GM18909 (cell line): ENCODE measurements around the gene GTF2B.
"Not testable (repeated sequence)": the region's sequence is repeated elsewhere in the genome, so short reads cannot be mapped to it uniquely, and the experiment has no call there.

Source experiments
- ATAC-seq: cut with Tn5 transposase; IDR thresholded peaks from one replicate; pipeline ENCODE4 v1.9.1; 2021; ENCODE audit warnings: mild to moderate bottlenecking; ENCODE audit not compliant: unreplicated experiment, poor library complexity

The GTF2B gene

DNA sequence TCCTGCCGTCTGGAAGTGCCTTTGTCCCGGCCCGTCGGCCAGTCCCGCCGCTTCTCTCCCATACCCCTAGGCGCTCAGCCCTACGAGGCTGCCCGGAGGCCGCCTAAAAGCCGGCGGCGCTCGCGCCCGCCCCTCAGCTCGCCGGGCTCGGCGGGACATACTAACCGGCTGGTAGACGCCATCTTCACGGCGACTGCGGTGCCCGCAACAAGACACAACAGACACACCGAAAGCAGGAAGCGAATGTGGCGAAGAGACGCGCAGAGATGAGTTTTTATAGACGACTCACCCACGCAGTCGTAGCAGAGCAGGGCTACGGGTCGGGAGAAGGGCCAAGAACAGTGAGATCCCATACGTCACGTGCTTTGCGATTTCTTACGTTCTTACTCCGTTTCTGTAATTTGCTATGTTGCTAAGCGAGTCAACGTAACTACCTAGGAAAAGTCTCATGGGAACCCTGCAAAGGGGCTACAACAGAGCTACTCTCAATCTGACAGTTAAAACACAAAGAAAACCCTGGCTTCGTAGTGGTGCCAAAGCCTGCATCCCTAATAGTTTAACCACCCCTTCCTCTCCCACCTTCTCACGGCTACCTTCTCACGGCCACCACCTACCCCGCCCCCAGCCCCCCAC lies at the start of gene GTF2B:
Gene GTF2B, minus strand, starts transcription at position 250 of the 633 bp plus-strand sequence. Its CDS starts 68 bp downstream, at position 182.
- ATAC-seq = peak; percentile 93

GRCh38 chr1:88938528-88938927 lies 47.2 kb upstream of the GTF2B start:
- ATAC-seq = not testable (repeated sequence)

- no peak for ATAC-seq
Observed at GRCh38 chr1:88936760-88937342, 45.5 kb upstream of the GTF2B start.

- no peak for ATAC-seq
Observed at GRCh38 chr1:88936223-88936523, 44.8 kb upstream of the GTF2B start.

GRCh38 chr1:88935522-88936222 lies 44.3 kb upstream of the GTF2B start:
- ATAC-seq = no peak

DNA sequence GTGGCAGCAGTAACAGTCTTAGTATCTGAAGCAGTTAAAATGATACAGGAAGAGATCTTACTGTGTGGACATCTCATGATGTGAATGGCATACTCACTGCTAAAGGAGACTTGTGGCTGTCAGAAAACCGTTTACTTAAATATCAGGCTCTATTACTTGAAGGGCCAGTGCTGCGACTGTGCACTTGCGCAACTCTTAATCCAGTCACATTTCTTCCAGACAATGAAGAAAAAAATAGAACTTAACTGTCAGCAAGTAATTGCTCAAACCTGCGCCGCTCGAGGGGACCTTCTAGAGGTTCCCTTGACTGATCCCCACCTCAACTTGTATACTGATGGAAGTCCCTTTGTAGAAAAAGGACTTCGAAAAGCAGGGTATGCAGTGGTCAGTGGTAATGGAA lies 38.8 kb upstream of the GTF2B start:
- not testable (repeated sequence) for ATAC-seq

- ATAC-seq = no peak
Observed at GRCh38 chr1:88923224-88923623, 31.9 kb upstream of the GTF2B start.

DNA sequence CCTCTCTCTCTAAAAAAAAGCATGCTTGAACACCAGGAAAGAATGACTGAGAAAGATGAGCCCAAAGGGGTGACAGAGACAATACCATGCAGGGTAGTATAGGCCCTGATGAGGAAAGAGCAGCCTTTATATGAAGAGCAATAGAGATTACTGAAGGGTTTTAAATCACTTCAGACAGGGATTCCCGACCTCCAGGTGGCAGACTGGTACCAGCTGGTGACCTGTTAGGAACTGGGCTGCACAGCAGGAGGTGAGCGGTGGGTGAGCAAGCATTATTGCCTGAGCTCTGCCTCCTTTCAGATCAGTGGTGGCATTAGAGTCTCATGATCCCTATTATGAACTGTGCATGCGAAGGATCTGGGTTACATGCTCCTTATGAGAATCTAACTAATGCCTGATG lies 30.8 kb upstream of the GTF2B start:
- ATAC-seq = no peak

DNA sequence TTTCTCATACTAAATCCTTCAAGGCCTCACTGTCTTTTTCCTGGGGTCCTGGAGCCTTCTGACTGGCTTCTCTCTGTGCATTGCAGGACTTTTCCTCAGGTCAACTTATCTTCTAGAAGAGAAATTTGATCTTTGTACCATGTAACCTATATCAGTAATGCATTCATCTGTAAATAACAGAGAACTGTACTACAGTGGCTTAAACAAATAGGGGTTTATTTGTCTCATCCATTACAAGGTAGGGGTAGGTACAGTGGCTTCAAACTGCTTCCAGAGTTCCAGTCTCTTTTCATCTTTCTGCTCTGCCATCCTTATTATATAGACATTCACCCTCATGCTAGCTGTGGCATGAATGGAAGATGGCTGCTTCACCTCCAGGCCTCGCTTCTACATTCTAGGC lies 29.5 kb upstream of the GTF2B start:
- no peak for ATAC-seq

DNA sequence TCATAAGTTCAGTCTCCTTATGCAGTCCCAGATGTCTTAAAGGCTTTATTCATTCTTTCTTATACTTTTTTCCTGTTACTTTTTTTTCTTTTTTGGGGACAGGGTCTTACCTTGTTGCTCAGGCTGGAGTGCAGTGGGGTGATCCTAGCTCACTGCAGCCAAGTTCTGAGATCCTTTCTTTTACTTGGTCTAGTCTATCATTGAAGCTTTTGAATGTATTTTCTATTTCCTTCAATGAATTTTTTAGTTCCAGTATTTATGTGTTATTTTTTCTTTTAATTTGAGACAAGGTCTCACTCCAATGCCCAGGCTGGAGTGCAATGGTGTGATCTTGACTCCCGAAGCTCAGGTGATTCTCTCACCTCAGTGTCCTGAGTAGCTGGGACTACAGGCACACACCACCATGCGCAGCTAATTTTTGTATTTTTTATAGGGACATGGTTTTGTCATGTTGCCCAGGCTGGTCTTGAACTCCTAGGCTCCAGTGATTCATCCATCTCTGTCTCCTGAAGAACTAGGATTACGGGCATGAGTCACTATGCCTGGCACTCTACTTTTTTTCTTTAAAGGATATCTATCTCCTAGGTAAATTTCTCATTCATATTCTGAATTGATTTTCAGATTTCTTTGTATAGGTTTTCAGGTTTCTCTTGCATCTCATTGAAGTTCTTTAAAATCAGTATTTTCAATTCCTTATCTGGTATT lies 26.1 kb upstream of the GTF2B start:
- ATAC-seq = no peak

GRCh38 chr1:88916883-88917282 lies 25.5 kb upstream of the GTF2B start:
- ATAC-seq = no peak

GRCh38 chr1:88911800-88912199 lies 20.4 kb upstream of the GTF2B start:
- not testable (repeated sequence) for ATAC-seq

DNA sequence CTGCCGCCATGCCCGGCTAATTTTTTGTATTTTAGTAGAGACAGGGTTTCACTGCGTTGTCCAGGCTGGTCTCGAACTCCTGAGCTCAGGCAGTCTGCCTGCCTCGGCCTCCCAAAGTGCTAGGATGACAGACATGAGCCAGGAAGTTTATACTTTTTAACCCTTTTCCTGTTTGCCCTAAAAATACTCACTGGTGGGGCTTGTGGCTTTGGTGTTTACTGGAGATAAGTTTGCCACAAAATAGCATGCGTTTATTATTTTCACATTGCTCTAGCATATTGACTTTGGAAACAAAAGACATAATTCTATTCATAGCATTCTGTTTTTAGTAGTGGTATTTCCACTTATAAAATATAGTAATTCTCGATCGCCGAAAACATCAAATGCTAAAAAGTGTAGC lies 19.8 kb upstream of the GTF2B start:
- no peak for ATAC-seq

DNA sequence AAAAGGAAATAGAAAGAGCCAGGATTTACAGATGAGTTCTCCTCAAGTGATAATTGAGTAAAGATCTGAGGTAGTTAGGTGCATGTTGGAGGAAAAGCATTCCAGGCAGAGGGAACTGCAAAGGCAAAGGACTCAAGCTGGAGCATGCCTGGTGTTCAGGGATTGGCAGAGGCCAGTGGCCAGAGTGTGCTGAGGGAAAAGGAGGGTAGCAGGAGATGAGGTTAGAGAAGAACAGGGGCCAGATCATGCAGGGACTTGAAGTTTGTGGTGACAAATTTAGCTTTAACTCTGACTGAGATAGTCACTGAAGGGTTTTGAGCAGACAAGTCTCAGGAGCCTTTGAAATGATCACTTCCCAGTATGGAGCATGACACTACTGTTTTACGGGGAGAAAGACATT lies 19.0 kb upstream of the GTF2B start:
- ATAC-seq = no peak

DNA sequence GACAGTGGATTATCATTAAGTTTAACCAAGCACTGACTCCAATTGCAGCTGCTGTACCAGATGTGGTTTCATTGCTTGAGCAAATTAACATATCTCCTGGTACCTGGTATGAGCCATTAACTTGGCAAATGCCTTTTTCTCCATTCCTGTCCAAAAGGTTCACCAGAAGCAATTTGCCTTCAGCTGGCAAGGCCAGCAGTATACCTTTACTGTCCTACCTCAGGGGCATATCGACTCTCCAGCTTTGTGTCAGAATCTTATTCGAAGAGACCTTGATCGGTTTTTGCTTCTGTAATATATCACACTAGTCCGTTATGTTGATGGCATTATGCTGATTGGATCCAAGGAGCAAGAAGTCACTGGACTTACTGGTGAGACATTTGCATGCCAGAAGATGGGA lies 9.5 kb upstream of the GTF2B start:
- no peak for ATAC-seq

DNA sequence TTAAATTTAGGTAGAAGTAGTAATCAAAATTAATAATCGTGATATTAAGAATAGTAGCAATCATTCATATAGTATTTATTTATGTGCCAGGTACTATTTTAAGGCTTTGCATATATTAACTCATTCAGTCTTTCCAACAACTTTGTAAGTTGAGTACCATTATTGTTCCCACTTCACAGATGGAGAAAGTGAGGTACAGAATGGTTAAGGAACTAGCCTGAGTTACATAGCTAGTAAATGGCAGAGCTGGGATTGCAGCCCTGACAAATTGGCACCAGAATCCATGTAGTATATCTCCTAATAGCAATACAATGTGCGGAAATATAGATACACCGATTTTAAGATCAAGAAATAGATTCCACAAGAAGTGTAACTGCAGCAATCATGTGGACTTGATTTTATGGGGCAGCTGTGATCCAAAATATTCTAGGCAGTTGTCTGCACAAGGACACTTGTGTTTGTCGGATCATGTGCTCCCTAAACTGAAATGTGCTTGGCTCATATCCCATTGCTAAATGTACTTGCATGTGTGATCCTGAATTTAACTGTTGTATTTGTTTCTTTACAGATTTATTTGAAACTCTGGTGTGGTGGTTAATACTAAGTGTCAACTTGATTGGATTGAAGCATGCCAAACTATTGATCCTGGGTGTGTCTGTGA lies 5.8 kb upstream of the GTF2B start:
- ATAC-seq = no peak

DNA sequence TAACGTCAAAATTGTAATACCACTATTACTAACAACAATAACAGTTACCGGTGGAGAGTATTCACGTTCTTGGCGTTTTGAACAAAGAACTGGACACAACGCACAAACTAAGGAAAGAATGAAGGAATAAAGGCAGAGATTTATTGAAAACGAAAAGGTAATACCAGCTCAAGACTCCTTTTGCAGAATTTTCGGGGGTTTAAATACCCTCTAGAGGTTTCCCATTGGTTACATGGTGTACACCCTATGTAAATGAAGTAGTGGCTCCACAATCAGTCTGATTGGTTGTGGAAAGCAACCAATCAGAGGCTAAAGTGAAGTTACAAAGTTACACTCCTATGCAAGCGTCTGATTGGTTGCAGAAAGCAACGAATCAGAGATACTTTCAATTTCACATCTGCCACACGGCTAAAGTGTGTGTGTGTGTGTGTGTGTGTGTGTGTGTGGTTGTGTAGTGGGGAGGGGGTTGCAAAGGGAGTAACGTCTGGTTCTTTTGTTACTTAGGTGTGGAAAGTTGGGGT lies 1.1 kb upstream of the GTF2B start:
- ATAC-seq = no peak

- ATAC-seq = no peak
Observed at GRCh38 chr1:88891951-88892340, 579 bp upstream of the GTF2B start.

DNA sequence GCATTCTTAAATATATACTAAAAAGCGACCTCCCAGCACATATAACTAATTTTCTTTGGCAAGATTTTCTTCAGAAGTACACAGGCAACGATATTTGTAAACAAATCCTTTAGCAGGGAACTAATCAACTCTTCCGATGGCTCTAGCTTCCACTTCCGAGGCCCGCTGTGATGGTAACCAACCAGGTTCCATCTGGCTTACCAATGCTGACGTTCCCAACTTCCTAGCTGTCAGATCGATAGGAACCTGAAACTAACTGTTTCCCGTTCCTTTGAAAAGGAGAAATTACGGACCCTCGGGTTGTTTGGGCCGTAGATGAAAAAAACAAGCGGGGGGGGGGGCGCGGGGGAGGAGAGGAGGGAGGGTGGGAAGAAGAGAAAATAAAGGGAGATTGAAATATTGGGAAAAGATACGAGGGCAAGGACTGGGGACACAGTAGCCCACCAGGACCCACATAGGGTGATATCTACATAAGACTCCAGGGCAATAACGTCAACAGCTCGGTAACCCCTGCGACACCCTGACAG lies 513 bp downstream of the GTF2B start:
- peak; percentile 13 for ATAC-seq

DNA sequence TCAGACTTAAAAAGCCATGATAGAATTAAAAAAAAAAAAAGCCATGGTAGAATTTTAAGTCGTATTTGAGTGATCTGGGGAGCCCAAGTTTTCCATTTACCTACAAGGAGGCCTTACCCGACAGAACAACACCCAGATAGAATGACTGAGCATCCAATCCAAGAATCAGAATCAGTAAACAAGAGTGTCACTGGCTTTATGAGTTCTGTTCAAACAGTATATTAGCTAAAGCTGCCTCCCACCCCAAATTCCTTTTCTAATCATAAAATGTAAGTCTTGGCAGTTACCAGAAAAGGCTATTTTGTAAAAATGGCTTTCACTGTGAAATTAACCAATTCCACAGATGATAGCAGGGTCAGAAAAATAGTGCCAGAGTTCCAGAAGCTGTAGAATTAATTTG lies 1.2 kb downstream of the GTF2B start:
- no peak for ATAC-seq
